ENCODE results near the gene SIVA1. TPM values are rescaled to one million over a fixed set of nuclear protein-coding genes. Genes with fewer than 3 reads are reported as not detected.

SIVA1 gene
- total RNA-seq, 1 experiment from 2014 or later, result 187 TPM

DNA sequence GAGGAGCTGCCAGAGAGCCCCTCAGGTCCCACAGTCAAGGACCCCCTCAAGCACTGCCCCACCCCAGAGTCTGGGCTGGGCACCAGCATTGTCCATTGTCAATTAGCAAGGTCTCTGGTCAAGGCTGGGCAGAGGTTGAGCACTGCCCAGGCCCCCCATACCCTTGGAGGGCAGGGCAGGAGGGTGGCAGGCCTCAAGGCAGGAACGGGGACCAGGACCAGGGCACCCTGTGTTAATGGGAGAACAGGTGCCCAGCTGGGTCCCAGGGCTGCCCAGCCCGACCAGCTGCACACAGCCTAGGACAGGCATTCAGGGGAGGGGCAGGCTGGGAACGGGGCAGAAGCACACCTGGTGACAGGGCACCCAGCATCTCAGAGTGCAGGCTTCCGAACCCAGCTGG is 18.4 kb downstream of the SIVA1 start:
- DNase-seq (ENCODE audit: low spot score), result no peak

DNA sequence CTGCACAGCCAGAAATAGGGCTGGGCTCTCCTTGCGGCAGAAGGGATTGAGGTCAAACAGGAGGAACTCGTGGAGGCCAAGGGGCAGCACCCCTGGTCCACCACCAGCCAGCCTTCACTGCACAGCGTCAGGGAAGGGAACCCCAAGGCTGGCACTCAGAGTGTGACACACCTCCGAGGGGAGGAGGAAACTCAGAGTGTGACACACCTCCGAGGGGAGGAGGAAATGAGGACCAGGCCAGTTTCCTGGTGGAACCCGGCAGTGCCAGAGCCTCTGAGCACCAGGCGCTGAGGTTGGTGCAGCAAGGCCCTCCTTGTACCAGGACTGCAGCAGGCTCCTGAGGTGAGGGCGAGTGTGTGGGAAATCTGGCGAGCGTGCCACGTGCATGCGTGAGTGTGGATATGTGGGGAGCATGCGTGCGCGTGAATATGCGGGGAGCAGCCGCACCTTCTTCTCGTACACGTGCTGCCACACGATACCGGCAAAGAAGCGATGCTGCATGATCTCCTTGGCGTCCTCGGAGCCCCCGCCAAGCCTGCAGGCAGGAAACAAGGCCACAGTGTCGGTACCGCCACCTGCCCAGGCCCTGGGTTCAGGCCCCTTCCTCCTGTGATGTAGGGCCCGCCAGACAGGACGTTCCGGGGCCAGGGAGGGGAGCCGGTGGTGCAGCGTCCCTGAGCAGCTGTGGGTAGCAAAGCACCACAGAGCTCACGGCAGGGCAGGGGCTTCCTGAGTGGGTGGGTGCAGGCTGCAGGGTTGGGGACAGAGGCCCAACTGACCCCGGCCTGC is 19.2 kb downstream of the SIVA1 start:
- DNase-seq (ENCODE audit: low spot score), result no peak

DNA sequence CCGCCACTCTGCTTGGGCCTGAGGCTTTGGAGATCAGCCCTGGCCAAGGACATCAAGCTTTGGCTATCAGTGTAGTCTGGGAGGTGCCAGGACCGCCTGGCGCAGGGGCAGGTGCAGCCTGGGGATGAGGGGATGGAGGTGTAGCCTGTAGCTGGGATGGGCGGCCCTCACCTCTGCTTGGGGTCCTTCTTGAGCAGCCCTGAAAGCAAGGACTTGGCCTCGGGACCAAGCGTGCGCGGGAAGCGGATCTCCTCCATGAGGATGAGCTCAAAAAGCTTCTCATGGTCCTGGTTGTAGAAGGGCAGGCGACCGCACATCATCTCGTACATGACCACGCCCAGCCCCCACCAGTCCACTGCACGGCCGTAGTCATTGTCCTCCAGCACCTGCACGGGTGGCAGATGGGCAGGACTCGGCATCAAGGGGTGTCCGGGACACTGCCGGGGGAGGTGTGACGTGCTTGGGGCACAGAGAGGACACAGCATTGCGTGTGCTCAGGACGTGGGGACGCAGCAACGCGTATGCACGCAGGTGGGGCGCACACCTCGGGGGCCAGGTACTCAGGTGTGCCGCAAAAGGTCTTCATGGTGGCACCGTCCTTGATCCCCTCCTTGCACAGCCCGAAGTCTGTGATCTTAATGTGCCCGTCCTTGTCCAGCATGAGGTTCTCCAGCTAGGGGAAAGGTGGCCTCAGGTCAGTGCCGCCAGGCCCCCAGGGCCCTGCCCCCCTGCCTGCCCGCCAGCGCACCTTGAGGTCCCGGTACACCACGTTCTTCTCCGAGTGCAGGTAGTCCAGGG is 20.0 kb downstream of the SIVA1 start:
- DNase-seq (ENCODE audit: low spot score), result no peak

DNA sequence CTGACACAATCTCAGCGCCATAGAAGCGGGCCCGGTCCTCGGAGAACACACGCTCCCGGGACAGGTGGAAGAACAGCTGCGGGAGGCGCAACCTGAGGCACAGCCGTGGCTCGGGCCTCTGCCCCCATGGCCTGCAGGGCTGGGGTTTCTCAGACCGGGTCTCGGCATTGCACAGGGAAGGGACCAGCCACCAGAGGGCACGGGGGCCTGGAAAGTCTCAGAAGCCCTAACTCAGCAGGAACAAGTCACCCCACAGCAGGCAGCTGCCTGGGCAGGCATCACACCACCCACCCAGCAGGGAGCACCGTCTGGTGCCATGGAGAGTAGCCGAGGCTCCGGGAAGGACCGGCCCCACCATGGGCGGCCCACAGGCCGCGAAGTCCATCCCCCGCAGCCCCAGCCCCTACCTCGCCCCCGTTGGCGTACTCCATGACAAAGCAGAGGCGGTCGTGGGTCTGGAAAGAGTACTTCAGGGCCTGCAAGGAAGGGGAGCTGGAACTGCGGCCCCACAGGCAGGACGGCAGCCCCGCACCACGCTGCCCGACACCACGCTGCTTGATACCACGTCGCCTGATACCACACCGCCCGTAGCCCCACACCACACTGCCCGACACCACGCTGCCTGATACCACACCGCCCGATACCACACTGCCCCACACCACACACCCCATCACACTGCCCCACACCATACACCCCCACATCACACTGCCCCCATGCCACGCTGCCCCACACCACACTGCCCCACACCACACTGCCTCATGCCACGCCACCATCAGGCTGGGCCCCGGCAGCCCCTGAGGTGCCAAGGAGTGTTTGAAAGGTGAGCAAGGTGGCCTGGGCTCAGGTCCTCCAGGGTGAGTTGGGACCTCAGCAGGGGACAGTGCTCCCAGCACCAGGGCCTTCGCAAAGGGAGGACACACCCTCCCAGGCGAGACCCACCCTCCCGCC is 20.8 kb downstream of the SIVA1 start:
- no peak for DNase-seq (ENCODE audit: low spot score)

DNA sequence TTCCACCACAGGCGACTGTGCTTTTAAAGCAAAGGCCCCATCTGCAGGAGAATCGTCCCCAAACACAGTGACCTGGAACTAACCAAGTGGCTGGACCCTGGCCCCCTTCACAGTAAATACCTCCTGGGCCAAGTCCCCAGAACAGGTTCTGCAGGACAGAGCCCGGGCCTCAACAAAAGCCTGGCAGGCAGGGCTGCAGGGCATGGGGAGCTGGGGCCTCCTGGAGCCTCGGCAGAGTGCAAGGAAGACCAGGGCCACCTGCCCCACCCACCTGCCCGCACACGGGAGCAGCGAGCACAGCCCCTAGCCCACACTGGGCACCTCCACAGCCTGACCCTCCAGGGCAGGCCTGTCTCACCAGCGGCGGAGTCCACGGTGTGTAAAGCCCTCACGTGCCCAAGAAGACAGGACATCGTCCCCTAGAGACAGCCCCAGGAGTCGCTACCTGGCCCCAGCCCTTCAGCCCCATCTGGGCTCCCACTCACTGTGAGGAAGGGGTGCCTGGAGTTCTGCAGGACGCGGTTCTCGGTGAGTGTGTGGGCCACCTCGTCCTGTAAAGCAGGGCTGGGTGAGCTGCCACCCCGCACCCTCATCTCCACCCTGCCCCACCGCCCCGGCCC is 21.6 kb downstream of the SIVA1 start:
- DNase-seq (ENCODE audit: low spot score), result no peak

DNA sequence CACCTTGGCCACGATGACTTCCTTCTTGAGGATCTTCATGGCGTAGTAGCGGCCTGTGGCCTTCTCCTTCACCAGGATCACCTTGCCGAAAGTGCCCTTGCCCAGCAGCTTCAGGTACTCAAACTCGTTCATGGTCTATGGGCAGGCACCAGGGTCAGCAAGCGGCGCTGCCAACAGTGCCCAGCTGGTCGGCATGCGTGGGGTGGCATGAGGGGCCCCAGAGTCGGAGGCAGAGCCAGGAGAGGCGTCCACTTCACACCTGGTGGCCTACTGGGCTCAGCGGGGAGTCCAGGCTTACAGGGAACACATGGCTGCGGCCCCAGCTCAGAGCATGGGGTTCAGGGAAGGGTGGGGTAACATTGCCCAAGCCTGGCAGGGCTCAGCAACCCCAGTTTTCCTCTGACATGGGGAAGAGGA is 22.1 kb downstream of the SIVA1 start:
- DNase-seq (ENCODE audit: low spot score), result no peak

DNA sequence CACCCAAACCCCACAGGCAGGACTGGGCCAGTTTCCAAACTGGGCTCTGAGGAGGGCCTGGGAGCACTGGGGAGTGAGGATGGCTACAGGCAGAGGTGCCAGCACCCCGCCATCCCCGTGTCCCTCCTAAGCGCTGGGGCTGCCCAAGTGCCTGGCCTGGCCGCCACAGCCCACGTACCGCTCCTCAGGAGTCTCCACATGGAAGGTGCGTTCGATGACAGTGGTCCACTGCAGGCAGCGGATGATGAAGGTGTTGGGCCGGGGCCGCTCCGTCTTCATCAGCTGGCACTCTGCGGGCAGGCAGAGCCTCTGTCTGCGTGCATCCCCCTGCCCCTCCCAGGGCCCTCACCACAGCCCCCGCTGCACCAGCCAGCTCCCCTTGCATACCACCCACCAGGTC is 23.5 kb downstream of the SIVA1 start:
- DNase-seq (ENCODE audit: low spot score), result no peak

DNA sequence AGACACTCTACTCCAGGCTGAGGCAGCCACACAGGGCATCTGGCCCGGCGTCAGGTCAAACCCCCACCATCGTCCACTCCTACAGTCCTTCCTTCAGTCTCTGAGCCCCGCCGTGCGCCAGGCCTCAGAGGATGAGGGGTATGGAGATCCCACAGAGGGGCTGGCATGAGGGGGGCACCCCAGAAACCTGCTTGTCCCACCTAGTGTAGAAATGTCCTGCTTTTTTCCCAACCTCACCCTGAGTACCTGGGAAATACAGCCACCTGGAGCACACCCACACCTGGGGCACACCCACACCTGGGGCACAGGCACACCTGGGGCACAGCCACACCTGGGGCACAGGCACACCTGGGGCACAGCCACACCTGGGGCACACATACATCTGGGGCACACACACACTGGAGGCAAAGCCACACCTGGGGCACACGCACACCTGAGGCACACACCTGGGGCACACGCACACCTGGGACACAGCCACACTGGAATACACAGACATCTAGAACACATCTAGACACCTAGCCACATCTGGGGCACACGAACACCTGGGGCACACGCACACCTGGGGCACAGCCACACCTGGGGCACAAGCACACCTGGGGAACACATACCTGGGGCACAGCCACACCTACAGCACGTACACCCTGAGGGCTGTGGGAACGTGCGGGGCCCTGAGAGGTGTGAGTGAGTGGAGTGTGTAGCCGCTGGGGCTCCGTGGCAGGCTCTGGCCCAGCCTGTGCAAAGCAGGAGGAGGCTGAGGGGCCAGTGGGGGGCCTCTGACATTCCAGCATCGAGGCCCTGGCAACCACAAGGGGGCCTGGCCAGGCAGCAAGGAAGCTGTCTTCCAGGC is 24.2 kb downstream of the SIVA1 start:
- no peak for DNase-seq (ENCODE audit: low spot score)

DNA sequence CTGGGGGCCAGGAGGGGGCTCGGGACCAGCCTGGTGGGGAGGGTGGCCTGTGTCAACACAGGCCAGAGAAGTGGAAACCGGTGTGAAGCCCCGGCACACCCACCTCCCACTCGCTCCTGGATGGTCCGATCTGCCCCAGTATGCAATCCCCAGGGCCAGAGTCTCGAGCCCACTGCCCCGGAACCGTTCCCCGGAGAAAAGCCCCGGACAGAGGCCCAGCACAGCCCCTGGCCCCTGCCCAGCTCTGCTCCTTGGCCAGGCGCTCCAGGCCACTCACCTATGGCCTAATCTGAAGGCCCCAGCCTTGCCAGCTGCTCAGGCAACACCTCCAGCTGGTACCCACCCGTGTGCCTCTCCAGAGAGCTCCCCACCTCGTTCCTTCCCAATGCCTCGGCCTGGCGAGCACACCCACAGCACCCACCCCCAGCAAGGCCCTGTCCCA is 24.9 kb downstream of the SIVA1 start:
- DNase-seq (ENCODE audit: low spot score), result no peak

DNA sequence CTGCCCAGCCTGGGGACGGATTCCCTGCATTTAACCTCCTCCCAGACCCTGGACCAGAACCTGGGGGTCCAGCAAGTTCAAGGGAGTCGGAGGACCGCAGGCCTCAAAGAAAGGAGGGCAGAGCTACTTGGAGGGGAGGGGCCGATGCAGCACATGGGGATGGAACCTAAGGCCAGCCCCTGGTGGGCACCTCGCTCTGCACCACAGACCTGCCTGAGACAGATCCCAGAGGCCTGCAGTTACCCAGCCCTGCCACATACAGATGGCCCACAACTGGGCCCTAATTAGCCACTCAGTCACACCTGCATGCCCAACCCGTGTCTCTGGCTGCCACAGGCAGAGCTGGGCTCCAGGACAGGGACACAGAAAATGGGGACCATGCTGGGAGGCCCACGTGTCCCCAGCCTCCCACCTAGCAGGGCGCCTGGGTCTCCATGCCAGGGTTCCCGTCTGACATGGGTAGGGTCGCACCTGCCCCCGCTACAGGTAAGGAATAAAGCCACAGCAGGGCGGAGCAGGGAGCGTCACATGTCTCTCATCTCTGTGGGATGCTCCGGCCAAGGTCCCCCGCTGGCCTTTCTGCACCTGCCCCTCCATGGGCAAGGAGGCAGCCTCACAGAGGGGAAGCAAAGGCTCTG is 25.9 kb downstream of the SIVA1 start:
- DNase-seq (ENCODE audit: low spot score), result no peak

DNA sequence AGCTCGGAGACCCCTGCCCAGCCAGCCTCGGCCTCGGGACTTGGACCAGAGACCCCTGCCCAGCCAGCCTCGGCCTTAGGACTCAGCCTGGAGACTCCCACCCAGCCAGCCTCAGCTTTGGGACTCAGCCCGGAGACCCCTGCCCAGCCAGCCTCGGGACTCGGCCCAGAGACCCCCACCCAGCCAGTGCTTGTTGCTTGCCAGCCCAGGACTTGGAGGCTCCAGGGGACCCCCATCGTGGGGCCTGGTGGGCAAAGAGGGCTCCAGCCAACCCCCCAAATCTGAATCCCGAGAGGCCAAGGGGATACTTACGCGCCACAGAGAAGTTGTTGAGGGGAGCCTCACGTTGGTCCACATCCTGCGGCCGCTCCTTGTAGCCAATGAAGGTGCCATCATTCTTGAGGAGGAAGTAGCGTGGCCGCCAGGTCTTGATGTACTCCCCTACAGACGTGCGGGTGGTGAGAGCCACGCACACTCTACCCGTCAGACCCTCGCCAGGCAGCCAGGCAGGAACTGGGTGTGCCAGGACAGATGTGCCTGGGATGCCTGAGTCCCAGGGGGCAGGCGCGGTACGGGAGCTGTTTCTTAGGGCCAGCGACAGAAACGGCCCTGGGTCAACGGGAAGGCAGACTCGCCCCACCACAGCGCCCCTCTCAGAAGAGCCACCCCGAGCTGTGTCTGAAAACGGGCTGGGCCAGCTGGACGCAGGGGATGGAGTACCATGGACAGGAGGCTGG is 27.0 kb downstream of the SIVA1 start:
- DNase-seq (ENCODE audit: low spot score), result no peak

DNA sequence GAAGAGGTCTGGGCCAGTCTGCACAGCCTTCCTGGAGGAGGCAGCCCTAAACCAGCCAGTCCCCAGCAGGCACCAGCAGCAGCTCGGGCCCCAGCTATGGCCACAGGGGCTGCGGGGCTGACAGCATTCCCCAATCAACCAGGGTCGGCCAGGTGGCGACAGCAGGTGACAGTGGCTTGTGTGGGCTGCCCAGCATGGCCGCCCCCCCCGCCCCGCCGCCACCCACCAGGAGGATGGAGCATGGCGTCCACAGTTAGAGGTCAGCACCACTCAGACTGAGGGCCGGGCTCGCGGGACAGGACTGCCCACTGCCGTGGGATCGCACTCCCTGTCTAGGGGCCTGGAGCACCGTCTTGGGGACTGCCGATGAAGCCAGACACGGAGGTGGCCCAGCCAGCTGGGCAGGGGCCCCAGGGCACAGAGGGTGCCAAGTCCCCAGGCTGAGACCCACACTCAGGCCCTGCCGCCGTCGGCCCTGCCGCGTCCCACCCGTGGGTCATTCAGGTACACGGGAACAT is 27.6 kb downstream of the SIVA1 start:
- DNase-seq (ENCODE audit: low spot score), result no peak

DNA sequence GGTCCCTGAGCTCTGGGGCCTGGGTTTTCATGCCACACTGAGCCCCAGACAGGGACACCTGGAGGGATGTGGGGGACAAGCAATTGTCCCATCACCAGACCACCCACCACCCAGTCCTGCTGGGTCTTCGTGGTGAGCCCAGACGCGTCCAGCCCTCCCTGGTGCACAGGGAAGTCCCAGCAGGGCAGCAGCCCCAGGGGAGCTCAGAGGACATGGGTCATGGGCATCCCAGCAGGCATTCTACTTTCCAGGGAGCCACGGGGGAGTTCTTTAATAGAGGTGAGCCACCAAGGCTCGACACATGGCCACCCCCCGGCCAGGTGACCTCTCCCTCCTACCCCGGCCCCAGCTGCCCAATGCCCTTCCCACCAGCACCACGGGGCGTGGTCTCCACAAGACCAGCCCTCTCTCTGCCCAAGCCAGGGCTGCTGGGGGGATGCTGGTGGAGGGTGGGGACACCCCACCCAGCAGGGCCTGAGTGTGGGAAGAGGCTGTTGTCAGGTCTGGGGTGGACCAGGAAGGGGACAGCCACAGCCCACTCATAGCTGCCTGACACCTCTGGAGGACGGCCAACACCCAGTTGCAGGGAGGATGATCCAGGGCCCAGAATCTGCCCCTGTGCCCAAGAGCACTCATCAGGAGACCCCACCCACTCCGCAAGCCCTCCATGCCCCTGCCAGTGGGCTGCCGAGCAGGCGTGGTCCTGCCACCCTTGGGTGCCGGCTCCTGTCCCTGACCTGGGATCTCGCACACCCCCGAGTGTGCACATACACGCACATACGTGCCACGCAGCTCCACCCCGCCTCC is 28.5 kb downstream of the SIVA1 start:
- DNase-seq (ENCODE audit: low spot score), result no peak

DNA sequence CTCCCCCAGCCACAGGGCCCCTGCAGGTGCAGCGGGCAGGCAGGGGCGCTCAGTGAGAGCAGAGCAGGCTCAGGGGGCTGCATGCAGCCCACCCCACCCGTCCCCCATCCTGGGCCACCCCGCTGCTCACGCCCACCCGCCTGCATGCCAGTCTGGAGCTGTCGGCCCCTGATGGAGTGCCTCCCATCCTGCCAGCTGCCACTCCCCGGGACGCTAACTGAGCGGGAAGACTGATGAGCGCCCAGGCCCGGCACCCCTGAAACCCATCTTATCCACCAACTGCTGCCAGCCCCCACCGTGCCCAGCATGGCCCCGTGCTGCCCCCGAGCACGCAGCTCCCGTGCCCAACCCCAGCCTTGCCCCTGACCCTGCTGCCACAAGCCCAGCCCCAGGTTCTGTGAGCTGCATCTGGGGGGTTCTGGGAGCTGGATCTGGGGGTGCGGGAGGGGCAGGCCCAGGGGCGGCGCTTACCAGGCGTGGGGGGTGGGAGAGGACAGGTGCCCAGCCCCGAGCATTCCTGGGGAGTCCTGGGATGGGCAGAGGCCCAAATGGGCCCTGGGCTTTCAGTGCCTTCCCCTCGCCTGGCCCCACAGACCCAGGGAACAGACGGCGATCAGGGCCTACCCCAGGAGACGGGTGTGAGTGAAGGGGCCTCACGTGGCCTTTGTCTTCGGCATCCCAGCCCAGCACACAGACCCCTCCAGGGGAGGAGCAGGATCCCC is 29.3 kb downstream of the SIVA1 start:
- no peak for DNase-seq (ENCODE audit: low spot score)

DNA sequence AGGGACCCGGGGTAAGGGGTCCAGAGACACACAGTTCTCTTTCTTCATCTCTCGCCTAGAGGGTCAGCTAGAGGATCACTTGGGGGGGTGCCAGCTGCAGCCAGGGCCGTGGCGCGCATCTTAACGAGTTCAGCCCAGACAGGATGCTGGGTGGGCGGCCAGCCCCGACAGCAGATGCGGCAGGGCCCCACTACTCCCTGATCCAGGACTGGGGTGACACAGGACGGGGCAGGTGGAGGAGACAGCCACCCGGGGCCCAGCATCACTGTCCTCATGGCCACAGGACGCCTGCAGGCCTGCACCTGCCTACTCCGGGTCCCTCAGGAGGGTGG is 29.8 kb downstream of the SIVA1 start:
- no peak for DNase-seq (ENCODE audit: low spot score)

DNA sequence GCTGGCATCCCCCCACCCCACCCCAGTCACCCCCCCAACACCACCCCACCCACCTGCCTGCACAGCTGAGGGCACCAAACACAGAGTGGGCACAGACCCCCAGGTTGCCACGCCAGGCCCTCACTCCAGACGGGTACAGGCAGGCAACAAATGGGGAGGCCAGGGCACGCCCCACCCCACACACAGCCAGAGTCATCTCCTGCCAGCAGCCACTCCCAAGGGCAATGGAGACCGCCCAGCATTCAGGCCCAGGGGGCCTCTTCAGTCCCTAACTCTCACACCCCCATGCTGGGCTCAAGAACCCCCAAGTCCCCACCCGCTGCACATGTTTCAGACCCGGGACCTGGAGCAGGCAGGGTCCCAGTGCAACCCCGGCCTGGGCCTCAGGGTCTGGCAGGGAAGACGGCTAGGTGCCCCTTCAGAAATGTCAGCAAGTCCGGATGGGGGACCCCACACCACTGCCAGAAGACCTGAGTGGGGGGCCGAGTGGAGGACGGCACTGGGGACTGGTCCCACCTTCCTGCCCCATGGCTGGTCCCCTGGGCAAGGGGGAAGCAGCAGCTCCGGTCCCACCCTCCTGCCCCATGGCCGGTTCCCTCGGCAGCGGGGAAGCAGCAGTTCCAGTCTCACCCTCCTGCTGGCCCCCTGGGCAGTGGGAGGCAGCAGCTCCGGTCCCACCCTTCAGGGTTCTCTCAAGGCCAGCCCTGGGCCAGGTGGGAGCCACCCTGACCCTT is 30.7 kb downstream of the SIVA1 start:
- DNase-seq (ENCODE audit: low spot score), result no peak

DNA sequence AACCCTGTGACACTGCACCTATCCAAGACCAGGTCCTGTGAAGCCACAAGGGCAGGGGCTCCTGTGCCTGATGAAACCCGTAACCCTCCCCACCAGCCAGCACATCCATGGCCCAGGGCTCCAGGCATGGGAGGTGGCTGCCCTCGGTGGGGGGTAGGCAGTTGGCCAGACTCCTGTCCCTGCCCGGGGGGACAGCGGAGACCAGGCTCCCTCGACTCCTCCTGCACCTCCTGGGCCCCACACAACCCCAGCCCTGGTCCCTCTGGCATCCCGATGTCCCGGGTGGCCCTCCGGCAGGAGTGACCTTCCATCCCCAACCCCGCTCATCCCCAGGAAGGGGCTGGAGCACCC is 31.2 kb downstream of the SIVA1 start:
- DNase-seq (ENCODE audit: low spot score), result no peak

All from A172 (cell line).